ENCODE measurements around the gene MARCHF11. TPM values are rescaled to one million over a fixed set of nuclear protein-coding genes. Genes with fewer than 3 reads are reported as not detected.

The MARCHF11 gene
- total RNA-seq, 1 experiment from 2014 or later, result not detected

DNA sequence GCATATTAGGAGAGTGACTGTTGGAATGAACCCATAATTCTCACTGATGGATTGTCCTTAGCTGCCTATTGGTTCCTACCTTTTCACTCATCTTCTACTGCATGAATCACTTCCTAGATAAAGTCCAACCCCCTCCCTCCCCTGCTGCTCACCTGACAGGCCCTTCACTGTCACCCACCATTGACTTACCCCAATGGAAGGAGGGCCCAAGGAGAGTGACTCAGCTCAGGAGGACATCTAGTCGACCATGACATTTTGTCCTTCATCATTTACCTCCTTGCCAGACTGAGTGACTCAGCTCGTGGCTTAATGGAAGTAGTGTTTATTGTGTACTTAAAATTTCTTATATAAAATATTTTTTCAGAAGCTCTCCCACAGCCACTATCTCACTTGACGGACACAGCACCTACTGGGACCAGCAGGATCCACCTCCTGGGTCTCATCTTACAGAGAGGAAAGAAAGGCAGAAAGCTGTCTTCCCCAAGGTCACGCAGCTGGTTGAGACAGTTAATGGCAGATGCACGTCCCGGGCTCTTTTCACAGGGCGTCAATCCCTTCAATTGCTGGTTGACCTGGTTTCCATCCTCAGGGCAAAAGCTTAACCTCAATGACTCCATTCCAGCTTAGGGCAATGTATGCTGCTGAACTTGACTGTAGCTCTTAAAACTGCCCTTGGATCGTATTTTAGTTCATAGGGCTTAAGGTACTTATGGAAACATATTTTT is 142.3 kb downstream of the MARCHF11 start:
- H3K4me2 ChIP-seq (ENCODE audit: low read length), result no peak overlapping the region
- RAD21 ChIA-PET (ENCODE audit: low non-redundant PET in 1 of 2, low total read pairs in 2 of 2, uncharacterized antibody in 2 of 2, unreplicated experiment in 2 of 2), result no interaction called here
- H3K9me3 ChIP-seq (ENCODE audit: control insufficient read depth in 1 of 2, insufficient read depth in 1 of 2, low read depth in 1 of 2, low read length in 2 of 2), result peaks cover 14 to 28% of the 10 kb centered on the region in 2 experiments; a peak in 2 of 4 replicates
- no peaks in the 10 kb centered on the region for H3K36me3 ChIP-seq (ENCODE audit: control insufficient read depth in 1 of 2, insufficient read depth in 2 of 2, low read length in 2 of 2)
- H3K27ac ChIP-seq (ENCODE audit: low read depth, low read length), result no peak overlapping the region
- H3K9ac ChIP-seq (ENCODE audit: low read length), result no peak overlapping the region
- H3K9me2 ChIP-seq (ENCODE audit: insufficient read depth), result no peaks in the 10 kb centered on the region
- no peaks in the 10 kb centered on the region for H3K79me2 ChIP-seq (ENCODE audit: insufficient read depth, low read length)
- BruUV-seq (replicated peaks), result no TSS peak
- POLR2A ChIA-PET, result no interaction called here
- H3K4me1 ChIP-seq (ENCODE audit: control insufficient read depth in 1 of 2, insufficient read depth in 2 of 2, low read length in 2 of 2), result no peaks in the 10 kb centered on the region
- intact Hi-C loops (cut with micrococcal nuclease), result no loop called here
- no peak overlapping the region for H3K4me3 ChIP-seq (replicated peaks in 1 of 2; ENCODE audit: low read depth in 1 of 2, low read length in 2 of 2)
- H3K27me3 ChIP-seq (ENCODE audit: insufficient read depth, low read length), result no peaks in the 10 kb centered on the region
- DNase-seq (ENCODE audit: low read depth, low spot score), result no peak
- no peak for TF ChIP-seq POLR2AphosphoS5 (IDR thresholded peaks at IDR 0.05; ENCODE audit: low read depth, low read length)
- no peak for TF ChIP-seq MAX (IDR thresholded peaks at IDR 0.05)
- no peak for TF ChIP-seq RAD21 (IDR thresholded peaks at IDR 0.05; ENCODE audit: low read depth)
- no peak for TF ChIP-seq EZH2phosphoT487 (IDR thresholded peaks at IDR 0.05; ENCODE audit: borderline replicate concordance)
- no peak for TF ChIP-seq TCF7L2 (IDR thresholded peaks at IDR 0.05; ENCODE audit: borderline replicate concordance, extremely low read depth, insufficient read depth, insufficient read length)
- no peak for TF ChIP-seq YY1 (IDR thresholded peaks at IDR 0.05; ENCODE audit: extremely low read depth, insufficient replicate concordance, low read depth, low read length)
- no peak for TF ChIP-seq CBX3 (IDR thresholded peaks at IDR 0.05; ENCODE audit: low read depth)
- CTCF ChIA-PET, result no interaction called here
- no peak for ATAC-seq
- H2AFZ ChIP-seq (ENCODE audit: low read depth, low read length, poor library complexity, severe bottlenecking), result no peak overlapping the region
- no peaks in the 10 kb centered on the region for H4K20me1 ChIP-seq (ENCODE audit: insufficient read depth)

DNA sequence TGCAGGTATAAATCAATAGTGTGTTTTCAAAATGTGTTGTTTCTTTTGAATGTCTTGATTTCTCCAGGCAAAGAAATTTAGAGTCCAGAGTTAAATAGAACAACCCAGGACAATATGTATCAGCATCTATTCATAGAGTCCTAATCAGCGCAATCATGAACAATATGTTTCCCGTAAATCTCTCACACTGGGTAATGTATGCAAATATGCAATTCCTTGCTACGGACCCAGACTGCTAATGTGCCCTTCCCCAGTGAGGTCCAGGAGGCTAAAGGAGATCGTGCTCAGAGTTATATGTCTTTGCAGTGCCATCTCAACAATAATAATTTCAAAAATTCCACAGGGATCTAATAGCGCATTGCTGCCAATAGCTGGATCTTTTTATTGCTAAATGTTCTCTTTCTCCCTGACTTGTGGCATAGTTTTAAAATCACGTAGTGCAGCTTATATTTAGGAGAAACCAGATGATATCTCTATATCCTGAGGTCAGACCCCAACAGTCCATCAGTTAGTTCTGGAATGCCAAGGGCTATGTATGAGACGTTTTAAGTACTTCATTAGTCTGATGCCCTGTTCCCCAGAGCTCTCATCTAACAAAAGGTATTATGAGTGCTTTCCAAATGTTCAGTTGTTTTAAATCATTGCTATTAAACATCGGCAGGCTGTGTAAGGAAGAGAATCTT is 145.1 kb downstream of the MARCHF11 start:
- Histone ChIP-seq H2AFZ (ENCODE audit: low read depth, low read length, poor library complexity, severe bottlenecking) (no peak overlapping the region), H3K36me3 (ENCODE audit: control insufficient read depth in 1 of 2, insufficient read depth in 2 of 2, low read length in 2 of 2) (no peaks in the 10 kb centered on the region), H3K9me3 (ENCODE audit: control insufficient read depth in 1 of 2, insufficient read depth in 1 of 2, low read depth in 1 of 2, low read length in 2 of 2) (peaks cover 12 to 17% of the 10 kb centered on the region in 2 experiments; a peak in 2 of 4 replicates), H3K4me2 (ENCODE audit: low read length) (no peak overlapping the region), H4K20me1 (ENCODE audit: insufficient read depth) (no peaks in the 10 kb centered on the region), H3K27me3 (ENCODE audit: insufficient read depth, low read length) (no peaks in the 10 kb centered on the region), H3K4me3 (replicated peaks in 1 of 2; ENCODE audit: low read depth in 1 of 2, low read length in 2 of 2) (no peak overlapping the region), H3K79me2 (ENCODE audit: insufficient read depth, low read length) (no peaks in the 10 kb centered on the region), H3K27ac (ENCODE audit: low read depth, low read length) (no peak overlapping the region), H3K4me1 (ENCODE audit: control insufficient read depth in 1 of 2, insufficient read depth in 2 of 2, low read length in 2 of 2) (no peaks in the 10 kb centered on the region), H3K9me2 (ENCODE audit: insufficient read depth) (no peaks in the 10 kb centered on the region), H3K9ac (ENCODE audit: low read length) (no peak overlapping the region)
- DNase-seq (ENCODE audit: low read depth, low spot score) (no peak), ATAC-seq (no peak)
- intact Hi-C loops (cut with micrococcal nuclease), result no loop called here
- ChIA-PET POLR2A (no interaction called here), RAD21 (ENCODE audit: low non-redundant PET in 1 of 2, low total read pairs in 2 of 2, uncharacterized antibody in 2 of 2, unreplicated experiment in 2 of 2) (no interaction called here), CTCF (no interaction called here)
- BruUV-seq (replicated peaks), result no TSS peak
- TF ChIP-seq TCF7L2 (IDR thresholded peaks at IDR 0.05; ENCODE audit: borderline replicate concordance, extremely low read depth, insufficient read depth, insufficient read length), result no peak
- no peak for TF ChIP-seq CEBPB (IDR thresholded peaks at IDR 0.05; ENCODE audit: low read depth)
- no peak for TF ChIP-seq ZFX (IDR thresholded peaks at IDR 0.05)
- TF ChIP-seq CBX3 (IDR thresholded peaks at IDR 0.05; ENCODE audit: low read depth), result no peak
- no peak for TF ChIP-seq SP1 (IDR thresholded peaks at IDR 0.05; ENCODE audit: low read depth)
- TF ChIP-seq, protein P1, sequence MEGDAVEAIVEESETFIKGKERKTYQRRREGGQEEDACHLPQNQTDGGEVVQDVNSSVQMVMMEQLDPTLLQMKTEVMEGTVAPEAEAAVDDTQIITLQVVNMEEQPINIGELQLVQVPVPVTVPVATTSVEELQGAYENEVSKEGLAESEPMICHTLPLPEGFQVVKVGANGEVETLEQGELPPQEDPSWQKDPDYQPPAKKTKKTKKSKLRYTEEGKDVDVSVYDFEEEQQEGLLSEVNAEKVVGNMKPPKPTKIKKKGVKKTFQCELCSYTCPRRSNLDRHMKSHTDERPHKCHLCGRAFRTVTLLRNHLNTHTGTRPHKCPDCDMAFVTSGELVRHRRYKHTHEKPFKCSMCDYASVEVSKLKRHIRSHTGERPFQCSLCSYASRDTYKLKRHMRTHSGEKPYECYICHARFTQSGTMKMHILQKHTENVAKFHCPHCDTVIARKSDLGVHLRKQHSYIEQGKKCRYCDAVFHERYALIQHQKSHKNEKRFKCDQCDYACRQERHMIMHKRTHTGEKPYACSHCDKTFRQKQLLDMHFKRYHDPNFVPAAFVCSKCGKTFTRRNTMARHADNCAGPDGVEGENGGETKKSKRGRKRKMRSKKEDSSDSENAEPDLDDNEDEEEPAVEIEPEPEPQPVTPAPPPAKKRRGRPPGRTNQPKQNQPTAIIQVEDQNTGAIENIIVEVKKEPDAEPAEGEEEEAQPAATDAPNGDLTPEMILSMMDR (IDR thresholded peaks at IDR 0.05 in 2 of 3, conservative IDR thresholded peaks at IDR 0.05 in 1 of 3; ENCODE audit: borderline replicate concordance in 1 of 3, insufficient read depth in 1 of 3, low read depth in 2 of 3, low read length in 2 of 3), result no peak
- no peak for TF ChIP-seq MAX (IDR thresholded peaks at IDR 0.05)
- no peak for TF ChIP-seq POLR2A (IDR thresholded peaks at IDR 0.05; ENCODE audit: borderline replicate concordance, extremely low read depth, insufficient read depth, insufficient read length)
- TF ChIP-seq ZNF274 (IDR thresholded peaks at IDR 0.05; ENCODE audit: low read depth, low read length), result no peak
- TF ChIP-seq, protein P2, sequence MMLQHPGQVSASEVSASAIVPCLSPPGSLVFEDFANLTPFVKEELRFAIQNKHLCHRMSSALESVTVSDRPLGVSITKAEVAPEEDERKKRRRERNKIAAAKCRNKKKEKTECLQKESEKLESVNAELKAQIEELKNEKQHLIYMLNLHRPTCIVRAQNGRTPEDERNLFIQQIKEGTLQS (IDR thresholded peaks at IDR 0.05), result no peak
- TF ChIP-seq SRF (IDR thresholded peaks at IDR 0.05; ENCODE audit: low read depth), result no peak
- TF ChIP-seq FOSL1 (IDR thresholded peaks at IDR 0.05; ENCODE audit: low read depth), result no peak
- no peak for TF ChIP-seq JUND (IDR thresholded peaks at IDR 0.05)

All from HCT116 (cell line).